ENCODE measurements around the gene RPL22.

DNA sequence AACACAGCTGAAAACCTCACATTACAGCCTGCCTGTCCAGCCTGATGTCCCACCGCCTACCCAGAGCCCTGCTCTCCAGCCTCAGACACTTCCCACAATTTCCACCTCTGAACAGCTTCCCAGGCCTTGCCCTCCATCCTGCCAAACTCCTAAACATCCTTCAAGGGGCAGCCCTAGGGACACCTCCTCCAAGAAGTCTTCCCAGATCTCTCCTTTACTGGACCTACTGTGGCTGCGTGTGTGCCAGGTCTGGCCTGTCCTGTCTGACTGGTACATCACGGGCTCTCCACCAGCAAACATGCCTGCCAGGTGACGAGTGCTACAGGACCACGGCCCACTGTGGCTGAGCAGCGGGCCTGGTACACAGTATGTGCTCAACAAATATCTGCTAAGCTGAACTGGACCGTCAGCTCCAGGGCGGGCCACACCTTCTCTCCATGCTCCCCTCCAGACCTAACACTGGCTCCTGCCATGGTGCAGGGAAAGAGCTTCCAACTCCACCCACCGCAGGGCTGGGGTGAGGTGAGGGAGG is 48.0 kb downstream of the RPL22 start:
- TF ChIP-seq YY1 (IDR thresholded peaks at IDR 0.05; ENCODE audit: insufficient read depth, insufficient read length) (no peak), ZNF274 (IDR thresholded peaks at IDR 0.05; ENCODE audit: low read depth, low read length) (no peak)
